HG03045 (cell line): Measurements from ENCODE around the gene BID.
"Not testable (repeated sequence)": the region's sequence is repeated elsewhere in the genome, so short reads cannot be mapped to it uniquely, and the experiment has no call there.

Source experiments
- ATAC-seq: cut with Tn5 transposase; IDR thresholded peaks from one replicate; pipeline ENCODE4 v1.9.1; 2021; ENCODE audit warnings: mild to moderate bottlenecking, moderate library complexity; ENCODE audit not compliant: unreplicated experiment

Gene BID

DNA sequence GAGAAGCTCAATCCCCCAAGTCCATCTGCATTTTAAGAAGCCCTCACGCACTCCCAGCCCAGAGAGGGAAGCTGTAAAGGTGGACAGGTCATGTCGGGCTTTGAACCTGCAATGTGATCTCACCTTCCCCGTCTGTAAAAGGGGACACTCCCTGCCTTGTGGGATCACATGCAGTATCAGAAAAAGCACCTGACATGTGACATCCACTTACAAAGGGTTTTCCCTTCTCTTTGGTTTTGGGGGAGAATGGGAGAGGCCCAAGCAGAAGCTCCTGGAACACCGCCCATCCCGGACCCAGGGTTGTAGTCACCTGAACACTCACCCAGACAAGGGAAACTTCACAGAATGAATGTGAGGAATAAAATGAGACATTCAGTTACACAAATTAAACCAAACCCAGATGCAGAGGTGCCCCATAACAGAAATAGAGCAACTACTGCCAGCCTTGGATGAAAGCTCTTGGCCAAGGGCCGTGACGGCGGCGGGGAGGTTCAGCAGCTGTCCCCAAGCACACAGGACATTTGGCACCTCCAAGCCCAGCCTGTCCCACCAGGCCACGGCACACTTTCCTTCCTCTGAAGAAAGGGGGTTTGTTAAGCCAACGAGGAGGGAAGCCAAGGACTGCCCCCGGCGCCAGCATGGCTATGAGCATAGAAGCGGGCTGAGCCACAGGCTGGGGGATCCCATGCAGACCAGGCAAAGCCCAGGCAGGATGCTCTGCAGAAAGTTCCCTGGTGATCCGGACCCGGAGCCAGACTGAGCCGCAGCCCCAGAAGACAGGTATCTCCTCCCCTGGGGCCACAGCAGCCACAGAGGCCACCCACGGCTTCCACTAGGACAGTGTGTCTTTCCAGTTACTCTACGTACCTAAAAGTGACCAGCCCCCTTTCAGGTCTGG lies 3.8 kb downstream of the BID start:
- no peak for ATAC-seq

GRCh38 chr22:17769716-17770082 lies 4.6 kb downstream of the BID start:
- no peak for ATAC-seq

GRCh38 chr22:17769013-17769715 lies 5.1 kb downstream of the BID start:
- ATAC-seq, result no peak

- peak; percentile 61 for ATAC-seq
These were observed 6.8 kb downstream of the BID start for GRCh38 chr22:17767233-17768065.

DNA sequence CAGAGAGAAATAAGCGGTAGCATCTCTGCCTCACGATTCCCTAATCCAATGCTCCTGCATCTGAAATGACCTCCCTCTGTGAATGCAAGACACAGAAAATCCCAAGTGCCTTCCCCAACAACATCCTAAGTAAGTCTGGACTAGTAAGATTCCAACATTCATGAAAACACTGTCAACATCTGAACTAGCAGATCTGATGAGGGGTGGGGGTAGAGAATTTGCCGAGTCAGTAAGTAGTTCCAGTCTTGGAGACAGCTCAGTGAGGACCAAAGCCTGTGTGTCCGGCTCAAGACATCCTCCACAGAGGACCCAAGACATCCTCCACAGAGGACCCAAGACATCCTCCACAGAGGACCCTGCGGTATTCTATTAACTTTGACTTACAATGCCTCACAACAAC lies 9.4 kb downstream of the BID start:
- ATAC-seq, result not testable (repeated sequence)

DNA sequence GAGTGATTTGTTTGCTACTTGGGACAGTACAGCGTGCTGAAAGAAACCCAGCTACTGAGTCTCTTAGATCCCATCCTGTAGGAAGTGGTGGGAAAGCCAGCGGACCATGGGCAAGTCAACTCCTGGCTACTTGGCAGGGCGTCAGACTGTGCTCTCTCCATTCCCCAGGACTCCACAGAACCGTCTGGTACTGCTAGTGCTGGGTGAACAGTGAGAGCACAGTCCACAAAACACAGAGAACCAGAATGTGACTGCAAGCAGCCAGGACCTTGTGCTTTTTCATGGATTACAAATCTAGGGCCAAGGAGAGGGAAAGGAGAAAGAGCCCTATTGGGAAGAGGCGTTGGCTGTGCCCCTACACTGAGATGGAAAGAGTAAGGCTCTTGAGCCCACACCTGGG lies 10.2 kb downstream of the BID start:
- ATAC-seq, result no peak

- not testable (repeated sequence) for ATAC-seq
These were observed 10.8 kb downstream of the BID start for GRCh38 chr22:17763442-17763841.

- ATAC-seq, result no peak
These were observed 13.2 kb downstream of the BID start for GRCh38 chr22:17761138-17761488.

DNA sequence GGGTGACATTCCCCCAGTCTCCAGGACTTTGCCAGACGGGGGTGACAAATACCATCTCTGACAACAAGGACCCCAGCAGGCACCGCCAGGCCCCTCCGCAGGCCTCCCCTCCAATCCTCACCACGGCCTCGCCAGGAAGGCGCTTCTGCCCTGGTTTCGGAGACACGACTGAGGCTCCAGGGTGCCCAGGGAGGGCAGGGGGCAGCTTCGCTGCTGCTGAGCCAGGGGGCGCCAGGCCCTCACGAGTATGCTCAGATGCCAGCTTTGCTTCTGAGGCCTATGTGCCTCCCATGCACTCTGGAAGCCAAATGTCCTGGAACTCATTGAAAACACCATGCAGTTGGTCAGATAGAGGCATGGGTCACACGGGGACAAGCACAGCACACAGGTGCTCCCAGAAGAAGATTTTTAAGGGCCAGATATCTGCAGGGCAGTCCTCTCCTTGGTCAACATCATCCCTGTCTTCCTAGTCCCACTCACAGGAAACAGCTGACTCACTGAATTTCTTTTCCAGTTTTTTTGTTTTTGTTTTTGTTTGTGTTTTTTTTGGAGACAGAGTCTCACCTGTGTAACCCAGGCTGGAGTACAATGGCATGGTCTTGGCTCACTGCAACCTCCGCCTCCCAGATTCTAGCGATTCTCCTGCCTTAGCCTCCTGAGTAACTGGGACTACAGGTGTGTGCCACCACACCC lies 19.9 kb downstream of the BID start:
- no peak for ATAC-seq

DNA sequence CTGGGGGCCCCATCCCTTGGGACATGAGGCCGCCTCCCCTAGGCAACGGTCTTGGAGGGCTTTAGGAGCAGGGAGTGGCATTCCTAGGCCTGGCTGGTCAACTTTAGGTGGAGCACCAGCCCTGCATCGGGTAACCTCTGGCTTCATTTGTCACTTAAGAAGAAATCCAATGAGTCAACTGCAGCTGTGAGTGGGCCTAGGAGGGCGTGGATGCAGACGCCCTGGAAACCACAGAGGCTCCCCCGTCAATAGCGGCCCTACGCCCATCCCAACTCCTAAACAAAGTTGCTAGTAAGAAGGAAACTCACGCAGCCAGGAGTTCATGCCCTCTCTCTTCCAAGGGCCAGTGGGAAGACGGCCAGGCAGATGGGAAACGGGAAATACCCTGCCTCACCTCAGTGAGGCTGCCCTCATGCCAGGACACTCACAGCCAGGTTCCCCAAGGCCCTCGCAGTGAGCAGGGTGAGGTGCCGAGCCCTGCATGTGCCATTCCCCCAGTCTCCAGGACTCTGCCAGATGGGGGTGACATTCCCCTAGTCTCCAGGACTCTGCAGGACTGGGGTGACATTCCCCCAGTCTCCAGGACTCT lies 20.8 kb downstream of the BID start:
- no peak for ATAC-seq

- no peak for ATAC-seq
These were observed 22.7 kb downstream of the BID start for GRCh38 chr22:17751596-17751995.

GRCh38 chr22:17749605-17750395 lies 24.5 kb downstream of the BID start:
- ATAC-seq, result no peak

DNA sequence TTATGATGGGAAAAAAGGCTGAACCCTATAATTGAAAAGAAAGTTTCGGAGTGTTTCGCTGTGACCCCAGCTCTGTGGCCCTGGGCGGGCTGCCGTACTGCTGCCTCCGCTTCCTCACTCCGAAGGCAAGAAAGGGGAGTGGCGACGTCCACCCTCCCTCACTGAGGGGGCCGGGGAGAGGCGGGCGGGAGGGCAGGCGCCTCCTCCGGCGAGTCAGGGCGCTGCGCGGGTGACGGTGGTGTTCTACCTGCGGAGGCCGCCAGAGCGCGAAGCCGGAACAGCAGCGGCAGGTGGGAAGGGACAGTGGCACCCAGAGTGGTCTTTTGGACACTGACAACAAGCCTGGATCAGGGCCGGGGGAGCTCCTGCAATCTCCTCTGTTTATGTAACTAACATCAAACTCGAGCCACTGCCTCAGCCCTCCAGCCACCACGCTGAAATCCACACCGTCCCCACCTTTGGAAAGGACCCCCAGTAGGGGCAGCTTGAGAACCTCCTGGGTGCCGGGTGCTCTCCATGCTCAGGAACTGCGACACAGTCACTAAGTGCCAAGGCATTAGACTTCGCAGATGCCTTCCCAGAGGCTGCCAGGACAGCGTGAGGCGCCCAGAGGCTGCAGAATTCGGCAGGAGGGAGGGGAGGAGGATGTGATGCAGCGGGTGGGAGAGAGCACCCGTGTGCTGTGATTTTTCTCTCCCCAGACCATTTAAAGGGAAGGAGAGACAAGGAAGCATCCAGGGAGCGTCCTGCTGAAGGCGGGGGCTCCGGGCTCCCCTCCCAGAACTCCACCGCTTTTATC lies 25.5 kb downstream of the BID start:
- no peak for ATAC-seq

DNA sequence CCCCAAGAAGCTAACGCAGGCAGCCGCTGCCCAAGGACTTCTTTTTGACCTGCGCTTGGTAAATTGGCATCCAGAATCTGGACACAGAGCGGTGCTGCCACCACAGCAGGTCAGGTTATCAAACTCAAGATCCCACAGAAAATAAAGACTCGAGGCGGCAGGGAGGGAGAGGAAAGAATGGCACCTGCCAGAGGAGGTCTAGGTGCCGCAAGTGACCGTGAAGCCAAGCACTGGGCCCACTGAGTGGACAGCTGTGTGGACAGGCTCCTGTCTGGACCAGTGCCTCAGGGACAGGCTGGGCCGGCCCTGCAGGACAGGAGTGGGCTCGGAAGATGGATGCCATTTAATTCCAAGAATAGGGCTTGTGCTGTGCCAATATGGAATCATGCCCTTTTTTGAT lies 27.4 kb downstream of the BID start:
- ATAC-seq, result no peak

DNA sequence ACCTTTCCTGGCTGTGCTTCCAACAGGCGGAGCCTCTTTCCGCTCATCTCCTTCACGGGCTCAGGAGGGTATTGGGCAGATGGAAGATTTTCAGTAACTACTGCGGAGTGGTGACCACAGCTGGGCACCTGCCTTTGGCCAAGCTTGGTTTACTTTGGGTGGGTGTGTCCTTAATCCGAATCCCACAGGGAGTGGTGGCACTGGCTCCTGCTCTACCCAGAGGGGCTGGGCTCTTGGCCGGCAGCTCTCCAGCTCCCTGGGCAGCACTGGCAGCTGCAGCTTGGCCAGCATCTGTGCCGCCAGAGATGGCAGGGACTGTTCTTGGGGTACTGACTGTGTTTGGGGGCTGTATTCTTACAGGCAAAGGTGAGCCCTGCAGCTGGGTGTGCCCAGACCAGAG lies 29.8 kb downstream of the BID start:
- no peak for ATAC-seq

- no peak for ATAC-seq
These were observed 30.4 kb downstream of the BID start for GRCh38 chr22:17743661-17744411.

- no peak for ATAC-seq
These were observed 31.8 kb downstream of the BID start for GRCh38 chr22:17742527-17742902.

- no peak for ATAC-seq
These were observed 32.3 kb downstream of the BID start for GRCh38 chr22:17741866-17742526.
